Urinary bladder (tissue), 4 donors: ENCODE data around the gene CD44. TPM values are rescaled to one million over a fixed set of nuclear protein-coding genes. Genes with fewer than 3 reads are reported as not detected.

Experiments
- DNase-seq: peaks from one replicate; pipeline ENCODE4 v3.0.0-alpha.2; 2015; ENCODE audit errors: extremely low spot score
- H3K27ac ChIP-seq: one replicate; pipeline ENCODE4 v1.5.1; 2013; ENCODE audit warnings: low read depth, mild to moderate bottlenecking, moderate library complexity
- H3K36me3 ChIP-seq: one replicate; pipeline ENCODE4 v1.6.1; 2013; ENCODE audit warnings: mild to moderate bottlenecking, moderate library complexity; ENCODE audit not compliant: insufficient read depth
- H3K4me1 ChIP-seq: one replicate; pipeline ENCODE4 v1.6.1; 2013; ENCODE audit warnings: mild to moderate bottlenecking, moderate library complexity; ENCODE audit not compliant: insufficient read depth
- H3K4me3 ChIP-seq: one replicate; pipeline ENCODE4 v1.5.1; 2013; ENCODE audit warnings: low read depth, low read length
- WGBS: extraction: QIAGEN DNeasy Blood & Tissue Kit; methylation state at CpG from one replicate; pipeline ENCODE4 v1.1.7; 2013; 5-methylcytosine and 5-hydroxymethylcytosine counted together
- polyA plus RNA-seq: library from polyadenylated mRNA; stranded (reverse); fragments of 200-250 nt; gene quantifications from one replicate; pipeline ENCODE4 v1.2.3, GENCODE V29; 2013
- total RNA-seq: library from RNA; depleted of rRNA; stranded (reverse); fragments of >200 nt; gene quantifications from one replicate; pipeline ENCODE4 v1.2.3, GENCODE V29; 2014
- donor health status: healthy with polysubstance abuse.
- donor health status: healthy.

Gene CD44
- total and polyA plus RNA-seq, 2 donors: 152 to 225 TPM

- 90% methylated on average over 2 of the region's 2 CpGs for WGBS
- Histone ChIP-seq H3K36me3 (no peaks in the 10 kb centered on the region), H3K4me1 (peaks cover 7% of the 10 kb centered on the region), H3K27ac (no peak overlapping the region), H3K4me3 (no peak overlapping the region)
- DNase-seq: no peak
These were observed 23.8 kb downstream of the CD44 start for GRCh38 chr11:35162745-35163144.

- DNase-seq: no peak
- Histone ChIP-seq H3K4me3 (no peak overlapping the region), H3K4me1 (peaks cover 4% of the 10 kb centered on the region), H3K27ac (no peak overlapping the region), H3K36me3 (no peaks in the 10 kb centered on the region)
- 83% methylated on average over 2 of the region's 2 CpGs for WGBS
These were observed 24.2 kb downstream of the CD44 start for GRCh38 chr11:35163209-35163608.

- H3K36me3 ChIP-seq: no peaks in the 10 kb centered on the region
- DNase-seq: no peak
- no peak overlapping the region for H3K4me3 ChIP-seq
- 71% methylated on average over 3 of the region's 3 CpGs for WGBS
- peaks cover 4% of the 10 kb centered on the region for H3K4me1 ChIP-seq
- H3K27ac ChIP-seq: no peak overlapping the region
These were observed 24.9 kb downstream of the CD44 start for GRCh38 chr11:35163702-35164496.

- Histone ChIP-seq H3K27ac (no peak overlapping the region), H3K4me3 (no peak overlapping the region), H3K36me3 (no peaks in the 10 kb centered on the region), H3K4me1 (peaks cover 6% of the 10 kb centered on the region)
- no peak for DNase-seq
- 81% methylated on average over 1 of the region's 1 CpG for WGBS
These were observed 26.1 kb downstream of the CD44 start for GRCh38 chr11:35165030-35165422.

DNA sequence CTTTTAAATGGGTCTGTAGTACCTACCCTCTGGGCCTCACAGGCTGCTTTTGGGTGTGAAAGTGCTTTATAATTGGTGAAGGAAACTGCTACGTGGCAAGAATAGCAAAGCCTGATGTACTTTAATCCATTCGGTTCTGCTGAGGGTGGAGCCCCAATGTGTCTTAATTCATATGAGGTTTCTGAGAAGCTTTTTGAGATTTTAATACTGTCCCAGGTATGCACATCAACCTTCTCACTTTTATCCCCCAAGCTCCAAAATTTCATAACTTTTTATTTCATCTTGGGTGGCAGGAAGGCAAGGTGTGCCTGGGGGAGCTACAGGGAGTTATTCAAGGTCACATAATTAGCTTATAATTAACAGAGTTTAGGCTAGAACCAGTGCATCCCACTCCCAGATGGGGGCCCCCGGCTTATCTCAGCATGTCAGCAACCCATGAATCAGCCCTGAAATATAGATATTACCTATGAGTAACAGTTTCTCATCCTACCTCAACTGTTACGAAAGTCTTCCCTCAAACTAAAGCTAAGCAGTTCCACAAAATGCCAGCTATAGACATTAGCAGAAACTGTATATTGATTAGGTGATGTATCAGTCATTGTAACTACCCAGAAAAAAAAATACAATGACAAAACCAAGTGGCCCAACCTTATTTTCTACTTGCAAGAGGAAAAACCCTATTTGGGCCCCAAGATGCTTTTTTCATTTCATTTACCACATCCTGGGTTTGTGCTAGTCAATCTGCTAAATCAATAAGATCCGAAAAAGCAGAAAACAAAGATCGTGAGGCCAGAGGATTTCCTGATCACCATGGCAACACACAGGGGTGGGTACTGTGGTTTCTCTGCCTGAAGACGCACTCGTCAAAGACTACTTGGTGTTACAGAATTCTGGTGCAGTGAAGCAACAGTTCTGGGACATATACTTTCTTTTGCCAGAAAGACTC, 26.7 kb downstream of the CD44 start:
- no peak overlapping the region for H3K4me3 ChIP-seq
- H3K4me1 ChIP-seq: peaks cover 6% of the 10 kb centered on the region
- no peak for DNase-seq
- no peaks in the 10 kb centered on the region for H3K36me3 ChIP-seq
- peak overlapping the region; percentile 27 for H3K27ac ChIP-seq
- WGBS: 62% methylated on average over 8 of the region's 8 CpGs

- Histone ChIP-seq H3K4me1 (peaks cover 6% of the 10 kb centered on the region), H3K4me3 (no peak overlapping the region), H3K36me3 (no peaks in the 10 kb centered on the region), H3K27ac (peak overlapping the region; percentile 27)
- DNase-seq: no peak
- WGBS: 59% methylated on average over 11 of the region's 11 CpGs
These were observed 27.7 kb downstream of the CD44 start for GRCh38 chr11:35166369-35167360.

GRCh38 chr11:35167426-35167954, 28.5 kb downstream of the CD44 start:
- 36% methylated on average over 2 of the region's 2 CpGs for WGBS
- no peak for DNase-seq
- H3K4me3 ChIP-seq: no peak overlapping the region
- peak overlapping the region; percentile 56 for H3K27ac ChIP-seq
- H3K36me3 ChIP-seq: no peaks in the 10 kb centered on the region
- H3K4me1 ChIP-seq: peaks cover 6% of the 10 kb centered on the region

GRCh38 chr11:35168671-35169070, 29.7 kb downstream of the CD44 start:
- H3K4me1 ChIP-seq: peaks cover 5% of the 10 kb centered on the region
- no peak overlapping the region for H3K27ac ChIP-seq
- no peak for DNase-seq
- no peaks in the 10 kb centered on the region for H3K36me3 ChIP-seq
- no peak overlapping the region for H3K4me3 ChIP-seq
- 77% methylated on average over 2 of the region's 2 CpGs for whole genome bisulfite sequencing

DNA sequence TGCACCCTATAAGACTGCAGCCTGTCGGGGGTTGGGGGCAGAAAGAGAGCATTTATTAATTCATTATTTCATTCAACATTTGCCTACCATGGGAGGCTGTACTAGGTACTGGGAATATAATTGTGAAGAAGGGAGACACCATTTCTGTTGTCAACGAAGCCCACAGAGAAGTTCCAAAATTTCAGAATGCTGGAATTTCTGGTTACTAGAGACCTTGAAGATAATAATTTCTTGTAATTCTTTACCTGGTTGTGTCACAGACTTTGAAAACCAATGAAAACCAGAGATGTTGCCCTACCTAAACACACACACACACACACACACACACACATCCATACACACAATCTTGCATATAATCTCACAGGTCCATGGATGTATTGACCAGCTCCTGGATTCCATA, 30.1 kb downstream of the CD44 start:
- Histone ChIP-seq H3K27ac (no peak overlapping the region), H3K4me1 (peaks cover 5% of the 10 kb centered on the region), H3K36me3 (no peaks in the 10 kb centered on the region), H3K4me3 (no peak overlapping the region)
- no peak for DNase-seq
- WGBS: 93% methylated on average over 2 of the region's 2 CpGs

DNA sequence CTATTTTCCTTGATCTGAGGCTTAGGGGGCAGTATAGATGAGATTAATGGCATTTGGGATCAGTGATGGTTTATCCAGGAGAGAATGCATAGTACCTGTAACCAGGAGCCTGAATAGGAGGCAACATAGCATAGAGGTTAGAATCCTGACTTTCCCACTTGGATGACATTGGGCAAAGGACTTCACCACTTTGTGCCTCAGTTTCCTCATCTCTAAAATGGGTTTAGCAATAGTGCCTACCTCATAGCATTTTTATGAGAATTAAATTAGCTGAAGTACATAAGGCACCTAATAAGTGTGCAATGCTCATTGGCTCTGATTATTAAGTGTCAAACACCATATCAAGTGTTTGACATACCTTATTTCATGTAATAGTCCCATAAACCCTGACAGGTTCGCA, 30.8 kb downstream of the CD44 start:
- WGBS: 89% methylated on average over 1 of the region's 1 CpG
- Histone ChIP-seq H3K4me3 (no peak overlapping the region), H3K4me1 (peaks cover 5% of the 10 kb centered on the region), H3K36me3 (no peaks in the 10 kb centered on the region), H3K27ac (no peak overlapping the region)
- DNase-seq: no peak

DNA sequence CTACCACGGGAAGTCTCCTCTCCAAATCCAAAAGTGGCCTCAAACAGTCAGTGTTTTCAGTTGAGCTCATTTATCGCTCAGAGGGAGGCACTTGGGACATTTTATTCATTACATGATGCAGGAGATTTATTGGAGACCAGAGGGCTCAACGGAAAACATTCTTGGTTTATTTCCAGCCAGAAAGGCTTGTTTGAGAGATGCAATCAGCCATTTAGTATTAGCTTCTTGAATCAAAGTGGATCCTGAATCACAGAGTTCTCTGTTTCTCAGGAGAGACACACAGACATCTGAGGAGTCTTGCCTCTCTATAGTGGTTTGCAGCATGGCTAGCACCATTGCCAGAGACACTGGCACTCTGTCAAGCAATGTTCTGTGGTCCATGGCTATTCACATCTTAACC, 31.5 kb downstream of the CD44 start:
- H3K27ac ChIP-seq: no peak overlapping the region
- no peak for DNase-seq
- 19% methylated on average over 3 of the region's 3 CpGs for whole genome bisulfite sequencing
- no peak overlapping the region for H3K4me3 ChIP-seq
- H3K4me1 ChIP-seq: peaks cover 5% of the 10 kb centered on the region
- no peaks in the 10 kb centered on the region for H3K36me3 ChIP-seq

GRCh38 chr11:35171226-35171625, 32.3 kb downstream of the CD44 start:
- no peak for DNase-seq
- Histone ChIP-seq H3K27ac (peak overlapping the region; percentile 25), H3K4me1 (peaks cover 3% of the 10 kb centered on the region), H3K4me3 (no peak overlapping the region), H3K36me3 (no peaks in the 10 kb centered on the region)
- WGBS: 86% methylated on average over 1 of the region's 1 CpG

DNA sequence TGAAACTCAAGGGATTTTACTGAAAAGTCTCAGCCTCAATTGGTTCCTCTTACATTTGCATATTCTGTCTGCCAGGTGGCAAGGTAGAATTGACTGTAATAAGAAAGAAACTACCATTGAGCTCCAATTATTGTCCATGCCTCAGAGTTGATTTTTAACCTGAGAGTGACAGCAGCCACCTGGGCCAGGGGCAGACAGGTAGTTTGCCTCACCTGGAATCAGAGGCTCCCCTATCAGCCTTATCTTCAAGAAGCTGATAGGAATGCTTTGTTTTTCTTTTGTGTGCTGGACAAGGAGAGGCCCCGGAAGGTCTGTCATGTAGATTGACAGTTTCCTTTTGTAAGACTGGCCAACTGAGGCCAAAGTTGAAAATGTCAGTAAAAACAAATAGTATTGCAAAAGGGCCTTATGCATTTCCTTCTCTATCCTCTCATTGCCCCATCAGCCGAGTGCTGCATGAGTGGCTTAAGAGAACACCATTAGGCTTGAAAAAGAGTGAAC, 34.1 kb downstream of the CD44 start:
- 50% methylated on average over 2 of the region's 2 CpGs for WGBS
- Histone ChIP-seq H3K4me1 (peaks cover 2% of the 10 kb centered on the region), H3K4me3 (no peak overlapping the region), H3K27ac (no peak overlapping the region), H3K36me3 (no peaks in the 10 kb centered on the region)
- no peak for DNase-seq
